Kidney (tissue), 14 donors: ENCODE measurements around the gene GCNT4. TPM values are rescaled to one million over a fixed set of nuclear protein-coding genes. Genes with fewer than 3 reads are reported as not detected.

Source experiments
- DNase-seq, 5 donors: peaks; one replicate each; pipeline ENCODE4 v3.0.0-alpha.2; 2013 to 2020
- FAIRE-seq: peaks from 2 replicates; lab custom pipeline; 2012; peaks lifted over from hg19 to GRCh38; lab: Jason Lieb, UNC
- H3K27ac ChIP-seq, 2 donors: one replicate each; pipeline ENCODE4 v1.7.0; 2013; ENCODE audit warnings: low read depth in 2 of 2, low read length in 2 of 2, inconsistent platforms in 1 of 2
- H3K27me3 ChIP-seq: one replicate; pipeline ENCODE4 v1.7.1; 2013; ENCODE audit warnings: low read length, inconsistent platforms; ENCODE audit not compliant: control insufficient read depth, insufficient read depth
- H3K36me3 ChIP-seq, 3 donors: one replicate each; pipeline versions ENCODE4 v1.7.0 to v1.7.1; 2013; ENCODE audit warnings: low read length in 3 of 3, control low read depth in 1 of 3, inconsistent platforms in 1 of 3; ENCODE audit not compliant: insufficient read depth in 3 of 3, control insufficient read depth in 2 of 3
- H3K4me1 ChIP-seq, 3 donors: one replicate each; pipeline versions ENCODE4 v1.7.0 to v1.7.1; 2013; ENCODE audit warnings: low read length in 3 of 3, inconsistent platforms in 1 of 3, low read depth in 1 of 3; ENCODE audit not compliant: control insufficient read depth in 2 of 3, insufficient read depth in 2 of 3
- H3K4me3 ChIP-seq, 3 donors: one replicate each; pipeline versions ENCODE4 v1.7.0 to v1.8.1; 2013; ENCODE audit warnings: low read length in 3 of 3, control low read depth in 1 of 3, inconsistent platforms in 1 of 3
- H3K9ac ChIP-seq, 3 donors: one replicate each; pipeline versions ENCODE4 v1.7.0 to v1.7.1; 2013; ENCODE audit warnings: low read length in 3 of 3, control low read depth in 1 of 3, inconsistent platforms in 1 of 3
- H3K9me3 ChIP-seq, 3 donors: one replicate each; pipeline versions ENCODE4 v1.7.0 to v1.7.1; 2013; ENCODE audit warnings: low read length in 3 of 3, control low read depth in 1 of 3, inconsistent platforms in 1 of 3; ENCODE audit not compliant: control insufficient read depth in 2 of 3, insufficient read depth in 1 of 3
- CTCF ChIP-seq: IDR thresholded peaks from 3 replicates; pipeline ENCODE4 v1.5.1; 2012; ENCODE audit warnings: mild to moderate bottlenecking, moderate library complexity, borderline replicate concordance; ENCODE audit not compliant: insufficient read depth; ENCODE audit errors: extremely low read depth
- intact Hi-C: fragments of 100-400 bp; cut with DNase I; formaldehyde crosslinking; loops from one replicate; pipeline ENCODE4 v1.11.1; 2022
- polyA plus RNA-seq: library from polyadenylated mRNA; stranded (reverse); fragments of 350-450 nt; fragmentation: Illumina TruSeq; extraction: RNeasy Lipid Tissue Mini Kit (QIAGEN cat#74804); gene quantifications from one replicate; pipeline ENCODE4 v1.2.3, GENCODE V29; 2014; ENCODE audit warnings: low read depth, low replicate concordance; ENCODE audit not compliant: insufficient read depth
- total RNA-seq: library from RNA; stranded (reverse); fragmentation: NEBNext Ultra II Directional; extraction: Animal tissue kit (Norgen Biotek cat#: 25700); gene quantifications from one replicate; pipeline ENCODE4 v1.2.1, GENCODE V29; 2021
- donor health status: control.
- donor health status: control.
- donor health status: control.
- donor health status: control.
- donor health status: control.
- donor health status: DM: yes; HTN: yes; CAD: no.
- donor health status: Normal renal cell carcinoma (clear cell type).

The GCNT4 gene
- total and polyA plus RNA-seq, 2 donors from 2014 or later, result 2.0 to 2.6 TPM

- Histone ChIP-seq H3K27me3 (no peaks in the 10 kb centered on the region), H3K4me3 (no peak overlapping the region), H3K4me1 (no peaks in the 10 kb centered on the region), H3K36me3 (no peaks in the 10 kb centered on the region), H3K27ac (no peak overlapping the region), H3K9me3 (no peaks in the 10 kb centered on the region), H3K9ac (no peak overlapping the region)
- intact Hi-C loops, result no loop called here
- no peak for TF ChIP-seq CTCF
- DNase-seq (no peak), FAIRE-seq (no peak)
These were observed 32.2 kb downstream of the GCNT4 start for GRCh38 chr5:75020016-75020656.

DNA sequence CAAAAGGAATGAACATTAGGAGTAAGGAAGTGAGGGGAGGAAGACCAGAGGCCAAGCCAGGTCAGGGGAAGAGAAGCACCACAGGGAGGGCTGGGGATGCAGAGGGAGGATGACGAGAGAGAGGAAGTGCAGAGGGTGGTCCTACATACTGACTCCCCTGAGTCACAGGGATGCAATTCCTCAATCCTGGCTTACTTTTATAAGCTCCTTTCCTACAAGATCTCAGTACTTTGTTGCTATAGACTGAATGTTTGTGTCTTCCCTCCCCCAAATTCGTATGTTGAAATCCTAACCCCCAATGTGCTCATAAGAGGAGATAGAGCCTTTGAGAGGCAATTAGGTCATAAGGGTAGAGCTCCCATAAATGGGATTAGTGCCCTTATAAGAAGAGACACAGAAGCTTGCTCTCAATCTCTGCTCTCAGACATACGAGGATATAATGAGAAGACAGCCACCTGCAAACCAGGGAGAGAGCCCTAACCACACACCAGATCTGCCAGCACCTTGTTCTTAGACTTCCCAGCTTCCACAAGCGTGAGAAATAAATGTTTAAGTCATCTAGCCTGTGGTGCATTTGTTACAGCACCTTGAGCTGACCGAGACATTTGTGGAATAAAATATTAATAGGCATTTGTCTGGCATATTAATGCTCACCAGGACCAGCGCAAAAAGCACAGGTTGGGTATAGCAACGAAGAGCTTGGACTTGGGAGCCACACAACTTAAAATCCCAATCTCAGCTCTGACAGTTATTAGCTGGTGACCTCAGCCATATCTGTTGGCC, 33.4 kb downstream of the GCNT4 start:
- FAIRE-seq (no peak), DNase-seq (no peak)
- H3K27ac ChIP-seq, result no peak overlapping the region
- H3K9me3 ChIP-seq, result peaks cover 0 to 2% (median 0%) of the 10 kb centered on the region in 3 donors
- no peak overlapping the region for H3K9ac ChIP-seq
- no peaks in the 10 kb centered on the region for H3K36me3 ChIP-seq
- intact Hi-C loops, result no loop called here
- no peaks in the 10 kb centered on the region for H3K27me3 ChIP-seq
- TF ChIP-seq CTCF, result no peak
- no peak overlapping the region for H3K4me3 ChIP-seq
- H3K4me1 ChIP-seq, result no peaks in the 10 kb centered on the region

DNA sequence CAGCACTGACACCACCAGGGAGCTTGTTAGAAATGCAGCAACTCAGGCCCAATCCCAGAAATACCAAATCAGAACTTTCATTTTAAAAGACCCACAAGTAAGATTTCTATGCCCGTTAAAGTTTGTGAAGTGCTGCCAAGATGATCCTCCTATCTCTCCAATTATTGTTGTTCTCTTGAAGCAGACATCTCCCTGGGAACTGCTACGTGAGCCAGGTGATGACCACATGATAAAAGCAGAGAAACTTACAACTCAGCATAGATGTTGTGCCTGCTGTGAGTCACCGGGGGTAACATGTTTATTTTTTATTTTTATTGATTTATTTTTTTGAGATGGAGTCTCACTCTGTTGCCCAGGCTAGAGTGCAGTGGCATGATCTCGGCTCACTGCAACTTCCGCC, 34.4 kb downstream of the GCNT4 start:
- no peak overlapping the region for H3K27ac ChIP-seq
- TF ChIP-seq CTCF, result no peak
- FAIRE-seq (no peak), DNase-seq (no peak)
- H3K4me3 ChIP-seq, result no peak overlapping the region
- H3K9ac ChIP-seq, result no peak overlapping the region
- peaks cover 0 to 2% (median 0%) of the 10 kb centered on the region in 3 donors for H3K9me3 ChIP-seq
- intact Hi-C loops, result no loop called here
- H3K36me3 ChIP-seq, result no peaks in the 10 kb centered on the region
- no peaks in the 10 kb centered on the region for H3K4me1 ChIP-seq
- H3K27me3 ChIP-seq, result no peaks in the 10 kb centered on the region
